ENCODE measurements around the gene CYP11A1.
A peak's percentile ranks its signal among the peaks of the same experiment; 100 is the strongest.

CYP11A1 gene

GRCh38 chr15:74367296-74367854 is at the start of gene CYP11A1:
Gene CYP11A1 (minus strand): TSS chr15:74367646. CDS start chr15:74367585, 61 bp downstream.
- no peak for DNase-seq (ENCODE audit: low read depth)

DNA sequence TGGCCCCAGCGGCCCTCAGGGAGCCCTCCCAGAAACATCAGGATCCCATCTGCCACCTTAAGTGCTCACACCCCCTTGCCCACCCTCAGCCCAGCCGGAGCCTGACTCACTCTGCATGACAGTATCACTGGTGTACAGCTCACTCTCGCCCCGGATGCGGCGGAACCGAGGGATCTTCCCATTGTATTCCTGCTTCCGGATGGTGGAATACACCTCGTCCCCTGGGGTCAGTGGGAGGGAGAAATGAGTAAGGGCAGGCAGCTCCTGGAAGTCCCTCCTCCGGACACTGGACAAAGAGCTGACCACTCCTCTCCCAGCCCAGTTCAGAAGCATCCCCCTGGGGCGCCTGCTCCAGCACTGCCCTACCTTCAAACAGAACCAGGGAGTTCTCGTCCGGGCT is 49.8 kb upstream of the CYP11A1 start:
- DNase-seq (ENCODE audit: low read depth) = peak; percentile 53

DNA sequence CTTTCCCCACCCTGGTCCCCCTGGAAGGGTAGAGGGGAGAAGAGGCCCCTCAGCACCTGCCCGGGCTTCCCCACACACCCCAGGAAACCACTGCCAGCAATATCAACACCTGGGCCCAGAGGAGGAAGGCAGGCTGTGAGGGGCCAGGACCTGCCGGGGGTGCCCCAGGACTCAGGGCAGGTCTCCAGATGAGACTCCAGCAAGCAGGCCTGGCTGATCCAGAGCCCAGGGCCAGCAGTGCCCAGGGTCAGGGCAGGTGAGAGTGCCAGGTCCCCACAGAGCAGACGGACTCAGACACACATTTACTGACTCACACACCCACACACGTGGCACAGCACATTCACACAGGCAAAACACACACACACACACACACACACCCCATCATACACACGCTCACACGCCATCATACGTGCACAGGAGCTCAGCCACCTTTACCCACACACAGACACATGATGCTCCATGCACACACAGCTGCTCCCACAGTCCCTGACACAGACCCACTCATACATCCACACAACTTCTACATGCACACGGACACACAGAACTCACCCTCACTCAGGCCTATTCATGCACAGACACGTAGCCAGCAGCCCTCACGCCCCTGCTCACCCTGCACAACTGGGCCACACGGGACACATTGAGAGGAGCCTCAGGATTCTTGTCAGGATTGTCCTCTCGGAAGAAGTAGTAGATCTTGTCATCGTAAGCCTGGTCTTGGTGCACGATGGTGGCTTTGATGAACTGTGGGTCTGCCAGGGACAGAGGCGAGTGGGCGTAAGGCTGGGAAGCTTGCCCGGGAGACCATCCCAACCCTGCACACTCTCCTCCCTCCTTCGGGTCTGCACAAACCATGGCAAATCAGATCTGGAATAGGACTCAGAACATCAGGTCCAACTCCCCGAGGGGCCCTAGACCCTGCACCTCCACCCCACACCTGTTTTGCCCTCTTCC is 48.8 kb upstream of the CYP11A1 start:
- DNase-seq (ENCODE audit: low read depth) = no peak

- DNase-seq (ENCODE audit: low read depth) = no peak
Measured at GRCh38 chr15:74414603-74415338, 47.3 kb upstream of the CYP11A1 start.

DNA sequence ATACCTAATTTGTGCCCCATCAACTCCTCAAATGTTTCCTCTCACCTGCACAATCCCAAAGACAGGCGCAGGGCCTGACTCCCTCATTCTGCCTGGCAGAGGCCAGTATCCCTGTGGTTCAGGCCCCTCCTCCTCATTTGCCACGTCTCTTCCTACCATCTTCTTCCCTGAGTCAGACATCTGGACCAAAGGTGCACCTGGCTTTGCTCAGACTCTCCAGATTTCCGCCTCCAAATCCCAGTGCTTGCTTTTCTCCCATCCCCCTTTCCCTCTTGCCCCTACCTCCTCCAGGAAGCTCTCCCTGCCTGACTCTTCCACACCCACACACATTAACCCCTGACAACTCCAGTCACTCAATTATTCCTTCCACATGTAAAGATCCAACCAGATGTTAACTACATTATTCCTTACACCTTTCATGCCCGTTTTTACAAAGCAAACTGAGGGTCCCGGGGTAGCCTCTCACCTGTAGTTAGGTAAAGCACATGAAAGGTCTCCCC is 46.7 kb upstream of the CYP11A1 start:
- no peak for DNase-seq (ENCODE audit: low read depth)

GRCh38 chr15:74413350-74414080 is 46.1 kb upstream of the CYP11A1 start:
- no peak for DNase-seq (ENCODE audit: low read depth)

GRCh38 chr15:74412159-74412558 is 44.7 kb upstream of the CYP11A1 start:
- DNase-seq (ENCODE audit: low read depth) = no peak

- DNase-seq (ENCODE audit: low read depth) = no peak
Measured at GRCh38 chr15:74411686-74412085, 44.2 kb upstream of the CYP11A1 start.

- no peak for DNase-seq (ENCODE audit: low read depth)
Measured at GRCh38 chr15:74410502-74410901, 43.1 kb upstream of the CYP11A1 start.

DNA sequence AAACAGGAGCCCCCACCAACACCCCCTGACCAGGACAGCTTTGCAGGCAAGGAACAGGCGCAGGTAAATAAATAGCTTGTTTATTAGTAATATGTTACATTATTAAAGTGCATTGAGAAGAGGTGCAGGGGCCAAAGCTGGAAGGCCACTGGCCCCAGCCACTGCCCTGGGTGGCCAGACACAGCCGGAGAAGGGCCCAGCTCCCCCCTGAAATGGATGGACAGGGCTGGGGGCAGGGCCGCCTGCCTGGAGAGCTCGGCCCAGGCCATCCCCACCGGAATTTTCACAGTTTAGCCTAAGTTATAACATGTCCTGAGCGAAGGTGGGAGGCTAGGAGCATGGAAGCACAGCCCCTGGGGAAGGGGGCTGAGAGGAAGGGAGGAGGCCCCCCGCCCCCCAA is 41.8 kb upstream of the CYP11A1 start:
- DNase-seq (ENCODE audit: low read depth) = no peak

DNA sequence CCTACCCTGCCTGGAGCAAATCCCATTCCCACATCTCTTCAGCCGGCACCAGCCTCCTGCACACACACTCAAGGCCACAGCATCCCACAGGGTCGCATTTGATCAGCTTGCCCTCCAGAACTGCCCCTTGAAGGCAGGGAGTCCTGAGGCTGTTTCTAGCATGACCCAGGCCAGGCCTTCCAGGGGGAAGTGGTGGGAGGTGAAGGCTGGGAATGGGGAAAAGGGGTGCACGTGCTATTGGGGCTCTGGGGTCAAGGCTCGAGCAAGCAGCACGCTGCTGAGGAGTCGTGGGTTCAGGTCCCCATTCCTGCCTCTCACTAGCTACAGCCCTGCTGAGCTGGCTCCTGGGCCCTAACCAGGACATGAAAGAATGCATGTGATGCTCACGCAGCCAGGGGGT is 41.4 kb upstream of the CYP11A1 start:
- DNase-seq (ENCODE audit: low read depth) = no peak

DNA sequence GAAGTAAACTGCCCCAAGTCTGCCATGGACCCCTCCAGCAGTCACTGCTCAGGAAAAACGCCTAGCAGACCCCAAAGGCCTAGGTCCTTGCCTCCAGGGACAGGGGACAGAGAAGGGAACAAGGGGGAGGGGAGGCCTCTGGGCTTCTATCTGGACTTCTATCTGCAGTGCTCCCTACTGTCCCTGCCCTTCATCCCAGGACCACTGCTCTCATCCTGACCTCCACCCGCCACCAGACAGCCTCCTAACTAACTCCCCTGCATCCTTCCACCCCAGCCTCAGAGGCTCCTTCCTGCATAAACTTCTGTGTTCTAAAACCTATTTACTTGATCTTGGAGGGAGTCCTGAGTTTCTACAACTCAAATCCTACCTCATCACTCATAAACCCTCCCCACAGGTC is 40.9 kb upstream of the CYP11A1 start:
- no peak for DNase-seq (ENCODE audit: low read depth)

GRCh38 chr15:74406992-74407705 is 39.7 kb upstream of the CYP11A1 start:
- peak; percentile 88 for DNase-seq (ENCODE audit: low read depth)

DNA sequence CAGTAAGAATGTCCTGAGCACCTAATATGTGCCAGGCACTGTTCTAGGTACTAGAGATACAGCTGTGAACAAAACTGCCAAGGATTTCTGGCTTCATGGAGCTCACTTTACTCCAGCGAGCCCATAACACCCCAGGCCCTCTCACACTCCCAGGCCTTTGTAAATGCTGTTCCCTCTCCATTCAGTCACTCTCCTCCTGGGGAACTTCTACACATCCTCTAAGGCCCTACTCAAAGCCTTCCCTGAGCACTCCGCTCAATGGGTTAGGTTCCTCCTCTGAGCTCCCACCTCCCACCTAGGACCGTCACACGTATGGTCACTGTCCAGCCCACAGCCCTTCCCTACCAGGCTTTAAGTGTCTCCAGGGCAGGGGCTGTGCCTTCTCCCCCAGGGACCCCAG is 39.1 kb upstream of the CYP11A1 start:
- DNase-seq (ENCODE audit: low read depth) = no peak

GRCh38 chr15:74405823-74406222 is 38.4 kb upstream of the CYP11A1 start:
- no peak for DNase-seq (ENCODE audit: low read depth)

DNA sequence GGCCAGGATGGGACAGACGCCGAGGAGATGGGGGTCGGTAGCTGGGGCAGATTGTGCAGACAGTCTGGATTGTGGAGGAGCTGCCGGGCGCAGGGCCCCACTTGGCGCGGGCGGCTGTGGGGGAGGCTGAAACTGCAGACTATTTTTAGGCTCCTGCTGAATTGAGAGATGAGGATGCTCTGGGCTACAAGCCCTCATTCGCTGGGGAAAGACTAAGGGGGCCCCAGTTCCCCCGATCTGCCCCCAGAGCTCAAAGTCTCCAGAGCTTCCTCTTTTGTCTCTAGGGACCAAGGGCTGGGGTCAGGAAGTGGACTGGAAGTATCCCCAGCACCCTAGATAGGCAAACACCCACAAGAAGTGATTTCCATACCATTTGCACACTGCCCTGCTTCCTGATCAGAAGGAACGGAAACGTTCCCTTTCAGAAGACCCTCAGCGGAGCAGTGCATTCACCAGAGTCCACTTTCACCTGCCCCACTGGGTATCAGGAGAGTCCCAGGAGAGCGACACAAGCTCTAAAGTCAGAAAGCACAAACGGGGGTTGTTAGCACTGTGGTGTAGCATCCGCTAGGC is 36.6 kb upstream of the CYP11A1 start:
- no peak for DNase-seq (ENCODE audit: low read depth)

GRCh38 chr15:74403588-74403919 is 36.1 kb upstream of the CYP11A1 start:
- no peak for DNase-seq (ENCODE audit: low read depth)

GRCh38 chr15:74402873-74403587 is 35.6 kb upstream of the CYP11A1 start:
- no peak for DNase-seq (ENCODE audit: low read depth)

GRCh38 chr15:74402337-74402841 is 34.9 kb upstream of the CYP11A1 start:
- no peak for DNase-seq (ENCODE audit: low read depth)

Data from GM04503 (cell line).